Upper lobe of left lung (tissue), 4 donors: Measurements from ENCODE around the gene XPC.
"Not testable (repeated sequence)": the region's sequence is repeated elsewhere in the genome, so short reads cannot be mapped to it uniquely, and the experiment has no call there.

ENCODE experiments used
- CTCF ChIP-seq, 6 experiments: fragments of 450-650 bp in 4 of 6; fragments of 200-600 bp in 2 of 6; sonication (generic) in 2 of 6; IDR thresholded peaks; one replicate each; pipeline ENCODE4 v1.5.1; 2016 to 2019; ENCODE audit warnings: antibody characterized with exemption in 6 of 6
- POLR2A ChIP-seq, 4 donors: fragments of 450-650 bp; IDR thresholded peaks; one replicate each; pipeline ENCODE4 v1.5.1; 2016 to 2017; ENCODE audit warnings: antibody characterized with exemption in 4 of 4, mild to moderate bottlenecking in 2 of 4
- POLR2AphosphoS5 ChIP-seq, 2 donors: sonication (generic); formaldehyde crosslinking; IDR thresholded peaks; one replicate each; pipeline ENCODE4 v1.5.1; 2017; ENCODE audit warnings: antibody characterized with exemption in 2 of 2

DNA sequence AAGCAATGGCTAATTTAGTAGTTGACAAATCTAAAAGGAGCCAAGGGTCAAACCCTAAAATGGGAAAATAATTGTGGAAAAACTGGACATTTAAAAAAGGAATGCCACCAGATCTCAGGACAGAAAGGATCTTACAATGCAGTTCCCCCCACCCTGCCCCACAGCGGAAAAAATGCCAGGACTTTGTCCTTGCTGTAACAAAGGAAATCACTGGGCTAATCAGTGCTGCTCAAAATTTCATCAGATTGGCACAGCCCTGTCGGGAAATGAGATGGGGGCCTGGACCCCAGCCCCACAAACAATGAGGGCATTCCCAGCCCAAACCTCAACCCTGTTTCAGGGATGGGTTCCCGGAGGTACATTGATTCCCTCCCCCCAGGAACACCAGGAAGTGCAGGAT, 48.0 kb upstream of the XPC start:
- TF ChIP-seq CTCF, POLR2AphosphoS5, POLR2A (IDR thresholded peaks at IDR 0.05): not testable (repeated sequence)
